CD8-positive, alpha-beta memory T cell (primary cell): ENCODE data around the gene KIF19. TPM values are rescaled to one million over a fixed set of nuclear protein-coding genes. Genes with fewer than 3 reads are reported as not detected.
A peak's percentile ranks its signal among the peaks of the same experiment; 100 is the strongest.

ENCODE experiments used
- CTCF ChIA-PET: fragments of 350-600 bp; sonication (Branson Sonifier 250); formaldehyde crosslinking; loops from one replicate; lab custom pipeline; 2021; ENCODE audit warnings: antibody characterized with exemption; lab: Charles Lee
- POLR2A ChIA-PET: fragments of 350-600 bp; sonication (Branson Sonifier 250); formaldehyde crosslinking; loops from one replicate; lab custom pipeline; 2021; ENCODE audit warnings: antibody characterized with exemption; lab: Charles Lee
- DNase-seq, 5 donors: peaks; one replicate each; pipeline versions ENCODE4 v3.0.0 to v3.0.0-alpha.2; 2020 to 2022; ENCODE audit warnings: mixed read lengths in 1 of 5
- H3K27ac ChIP-seq: one replicate; pipeline ENCODE4 v1.7.0; 2013; ENCODE audit warnings: low read depth, mild to moderate bottlenecking, low read length, moderate library complexity
- H3K27me3 ChIP-seq: 2 replicates; pipeline ENCODE4 v1.7.0; 2013; ENCODE audit warnings: low read length, mild to moderate bottlenecking; ENCODE audit not compliant: insufficient read depth, poor library complexity, severe bottlenecking
- H3K36me3 ChIP-seq: 2 replicates; pipeline ENCODE4 v1.7.0; 2013; ENCODE audit warnings: mild to moderate bottlenecking, low read length, moderate library complexity; ENCODE audit not compliant: insufficient read depth
- H3K4me1 ChIP-seq: 2 replicates; pipeline ENCODE4 v1.7.0; 2013; ENCODE audit warnings: mild to moderate bottlenecking, low read length, moderate library complexity; ENCODE audit not compliant: insufficient read depth
- H3K4me3 ChIP-seq: 2 replicates; pipeline ENCODE4 v1.7.0; 2013; ENCODE audit warnings: mild to moderate bottlenecking, low read length
- H3K9me3 ChIP-seq: 2 replicates; pipeline ENCODE4 v1.7.0; 2013; ENCODE audit warnings: mild to moderate bottlenecking, low read length
- H3K27ac Mint-ChIP-seq, 8 donors: one replicate each; pipeline ENCODE4 v1.8.0; 2020 to 2021; ENCODE audit warnings: mixed read lengths in 8 of 8, mild to moderate bottlenecking in 6 of 8, inconsistent platforms in 3 of 8, moderate library complexity in 3 of 8
- H3K27me3 Mint-ChIP-seq, 2 donors: one replicate each; pipeline ENCODE4 v1.8.0; 2020 to 2021; ENCODE audit warnings: mixed read lengths in 2 of 2, mild to moderate bottlenecking in 1 of 2, moderate library complexity in 1 of 2
- H3K36me3 Mint-ChIP-seq, 3 donors: one replicate each; pipeline ENCODE4 v1.8.0; 2020 to 2021; ENCODE audit warnings: mixed read lengths in 3 of 3, inconsistent platforms in 1 of 3, mild to moderate bottlenecking in 1 of 3
- H3K4me1 Mint-ChIP-seq, 3 donors: one replicate each; pipeline ENCODE4 v1.8.0; 2020 to 2021; ENCODE audit warnings: mixed read lengths in 3 of 3, inconsistent platforms in 1 of 3, mild to moderate bottlenecking in 1 of 3
- H3K4me3 Mint-ChIP-seq, 7 donors: one replicate each; pipeline ENCODE4 v1.8.0; 2020 to 2021; ENCODE audit warnings: mixed read lengths in 7 of 7, mild to moderate bottlenecking in 6 of 7, moderate library complexity in 4 of 7, inconsistent platforms in 2 of 7
- H3K9me3 Mint-ChIP-seq, 5 donors: one replicate each; pipeline ENCODE4 v1.8.0; 2020 to 2022; ENCODE audit warnings: mixed read lengths in 5 of 5, mild to moderate bottlenecking in 3 of 5, moderate library complexity in 2 of 5, inconsistent platforms in 1 of 5
- polyA plus RNA-seq: library from polyadenylated mRNA; unstranded; fragments of 300-500 nt; fragmentation: Illumina TruSeq; gene quantifications from one replicate; pipeline ENCODE4 v1.2.3, GENCODE V29; 2021
- total RNA-seq, 2 experiments: library from RNA; stranded (reverse); gene quantifications; one replicate each; pipeline ENCODE4 v1.2.3, GENCODE V29; 2021

The KIF19 gene
- total and polyA plus RNA-seq, 3 experiments from 2014 or later, result 0.20 to 3.4 (median 0.24) TPM

GRCh38 chr17:74334393-74335039, 8.5 kb downstream of the KIF19 start:
- ChIA-PET POLR2A (no interaction called here), CTCF (interaction anchor here (0.7 to 1.2 kb wide), 2 partner anchors 15 to 39 kb away, joined by 3 read pairs; no protein-coding TSS in a partner anchor)
- H3K27ac Mint-ChIP-seq, result peak overlapping the region in 1 of 8 donors; percentile 29
- no peak overlapping the region for H3K27ac ChIP-seq
- H3K36me3 Mint-ChIP-seq, result no peaks in the 10 kb centered on the region
- no peaks in the 10 kb centered on the region for H3K27me3 Mint-ChIP-seq
- H3K4me1 ChIP-seq, result peaks cover 6% of the 10 kb centered on the region
- no peak for DNase-seq
- no peak overlapping the region for H3K4me3 ChIP-seq
- H3K27me3 ChIP-seq, result no peaks in the 10 kb centered on the region
- no peak overlapping the region for H3K4me3 Mint-ChIP-seq
- H3K4me1 Mint-ChIP-seq, result peaks cover 2 to 14% (median 3%) of the 10 kb centered on the region in 3 donors
- H3K9me3 Mint-ChIP-seq, result no peaks in the 10 kb centered on the region
- H3K36me3 ChIP-seq, result no peaks in the 10 kb centered on the region
- no peaks in the 10 kb centered on the region for H3K9me3 ChIP-seq

DNA sequence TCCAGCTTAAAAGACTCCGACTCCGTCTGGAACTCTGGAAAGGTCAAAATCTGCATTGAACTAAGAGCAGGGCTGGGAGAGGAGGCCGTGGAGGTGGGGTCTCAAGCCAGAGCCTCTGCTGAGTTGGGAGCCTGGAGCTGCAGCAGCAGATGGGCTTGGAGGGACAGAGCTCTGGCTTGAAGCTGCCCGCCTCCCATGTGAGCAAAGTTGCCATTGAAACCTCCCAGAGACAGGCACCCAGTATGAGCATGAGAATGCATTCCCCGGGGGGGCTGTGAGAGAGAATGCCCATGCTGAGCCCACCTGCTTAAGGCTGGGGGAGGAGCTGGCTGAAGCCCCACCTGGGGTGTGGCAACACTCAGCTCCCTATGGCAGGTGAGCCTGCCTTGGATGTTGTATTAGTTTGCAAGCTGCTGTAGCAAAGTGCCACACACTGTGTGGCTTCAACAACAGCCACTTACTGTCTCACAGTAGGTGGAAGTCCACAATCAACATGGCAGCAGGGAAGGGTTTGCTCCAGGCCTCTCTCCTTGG, 9.6 kb downstream of the KIF19 start:
- peaks cover 0 to 8% (median 0%) of the 10 kb centered on the region in 3 donors for H3K4me1 Mint-ChIP-seq
- H3K27me3 Mint-ChIP-seq, result peaks cover 0 to 3% of the 10 kb centered on the region in 2 donors
- no peak overlapping the region for H3K4me3 Mint-ChIP-seq
- no peaks in the 10 kb centered on the region for H3K36me3 Mint-ChIP-seq
- no peak overlapping the region for H3K4me3 ChIP-seq
- no peak overlapping the region for H3K27ac Mint-ChIP-seq
- CTCF ChIA-PET, result interaction anchor here (0.7 to 1.6 kb wide), 3 partner anchors 14 to 124 kb away, joined by 3 to 4 read pairs (median 3); no protein-coding TSS in a partner anchor
- H3K36me3 ChIP-seq, result no peaks in the 10 kb centered on the region
- no peaks in the 10 kb centered on the region for H3K27me3 ChIP-seq
- H3K9me3 ChIP-seq, result no peaks in the 10 kb centered on the region
- H3K27ac ChIP-seq, result no peak overlapping the region
- POLR2A ChIA-PET, result no interaction called here
- no peaks in the 10 kb centered on the region for H3K9me3 Mint-ChIP-seq
- no peak for DNase-seq
- H3K4me1 ChIP-seq, result no peaks in the 10 kb centered on the region

DNA sequence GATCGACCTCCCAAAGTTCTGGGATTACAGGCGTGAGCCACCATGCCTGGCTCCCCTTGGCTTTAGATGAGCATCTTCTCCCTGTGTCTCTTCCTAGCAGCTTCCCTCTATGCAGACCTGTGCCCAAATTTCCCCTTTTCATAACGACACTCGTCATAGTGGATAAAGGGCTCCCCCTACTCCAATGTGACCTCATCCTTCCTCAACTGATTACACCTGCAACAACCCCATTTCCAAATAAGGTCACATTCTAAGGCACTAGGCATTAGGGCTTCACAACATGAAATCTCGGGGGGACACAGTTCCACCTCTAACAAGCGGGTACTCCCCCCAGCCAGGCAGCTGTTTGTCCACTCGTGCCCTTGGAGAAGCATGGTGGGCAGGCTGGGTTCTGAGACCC, 10.3 kb downstream of the KIF19 start:
- no peaks in the 10 kb centered on the region for H3K36me3 Mint-ChIP-seq
- H3K9me3 Mint-ChIP-seq, result no peaks in the 10 kb centered on the region
- Histone ChIP-seq H3K27me3 (no peaks in the 10 kb centered on the region), H3K4me3 (no peak overlapping the region), H3K4me1 (no peaks in the 10 kb centered on the region), H3K36me3 (no peaks in the 10 kb centered on the region), H3K27ac (no peak overlapping the region), H3K9me3 (no peaks in the 10 kb centered on the region)
- no peak overlapping the region for H3K27ac Mint-ChIP-seq
- no peak overlapping the region for H3K4me3 Mint-ChIP-seq
- ChIA-PET CTCF (interaction anchor here (0.7 to 1.6 kb wide), 2 partner anchors 15 to 125 kb away, joined by 3 to 4 read pairs; no protein-coding TSS in a partner anchor), POLR2A (no interaction called here)
- peaks cover 0 to 8% (median 0%) of the 10 kb centered on the region in 3 donors for H3K4me1 Mint-ChIP-seq
- no peak for DNase-seq
- peaks cover 2 to 3% of the 10 kb centered on the region in 2 donors for H3K27me3 Mint-ChIP-seq

- peaks cover 2 to 3% of the 10 kb centered on the region in 2 donors for H3K27me3 Mint-ChIP-seq
- POLR2A ChIA-PET, result no interaction called here
- peaks cover 0 to 8% (median 0%) of the 10 kb centered on the region in 3 donors for H3K4me1 Mint-ChIP-seq
- DNase-seq, result no peak
- H3K36me3 Mint-ChIP-seq, result no peaks in the 10 kb centered on the region
- CTCF ChIA-PET, result no interaction called here
- no peaks in the 10 kb centered on the region for H3K9me3 Mint-ChIP-seq
- Histone ChIP-seq H3K36me3 (no peaks in the 10 kb centered on the region), H3K27ac (no peak overlapping the region), H3K4me1 (no peaks in the 10 kb centered on the region), H3K27me3 (no peaks in the 10 kb centered on the region), H3K9me3 (no peaks in the 10 kb centered on the region), H3K4me3 (no peak overlapping the region)
- no peak overlapping the region for H3K4me3 Mint-ChIP-seq
- no peak overlapping the region for H3K27ac Mint-ChIP-seq
Measured at GRCh38 chr17:74337834-74338500, 11.9 kb downstream of the KIF19 start.

DNA sequence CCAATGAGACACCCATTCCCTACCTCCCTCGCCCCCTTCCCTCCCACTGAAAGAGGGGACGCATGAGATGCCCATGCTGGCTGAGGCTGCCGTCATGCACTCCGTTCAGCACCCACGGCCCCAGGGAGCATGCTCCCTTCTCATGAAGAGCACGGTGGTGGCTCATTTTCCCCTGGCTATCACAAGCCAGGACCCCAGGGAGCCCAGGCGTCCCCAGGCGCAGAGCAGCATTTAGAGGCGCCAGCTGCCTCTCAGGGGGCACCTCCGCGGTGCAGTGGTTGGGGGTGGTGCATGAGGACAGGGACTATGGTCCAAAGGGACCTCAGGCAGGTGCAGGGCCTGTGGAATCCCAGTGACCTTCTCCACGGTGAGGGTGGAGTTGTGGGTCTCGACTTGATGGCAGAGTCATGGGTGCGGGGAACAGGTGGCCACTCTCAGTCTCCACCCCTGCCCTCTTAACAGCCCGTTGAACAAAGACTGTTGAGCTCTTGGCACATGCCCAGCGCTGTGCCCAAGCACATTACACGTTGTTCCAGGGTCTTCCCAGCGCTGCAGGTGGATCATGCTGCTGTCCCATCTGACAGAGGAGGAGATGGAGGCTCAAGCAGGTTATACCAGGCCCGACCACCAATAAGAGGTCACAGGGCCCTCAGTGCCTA, 13.6 kb downstream of the KIF19 start:
- Histone ChIP-seq H3K4me3 (no peak overlapping the region), H3K27ac (no peak overlapping the region), H3K27me3 (no peaks in the 10 kb centered on the region), H3K36me3 (no peaks in the 10 kb centered on the region), H3K9me3 (no peaks in the 10 kb centered on the region), H3K4me1 (no peaks in the 10 kb centered on the region)
- Mint-ChIP-seq H3K4me3 (no peak overlapping the region), H3K9me3 (no peaks in the 10 kb centered on the region), H3K4me1 (peaks cover 0 to 4% (median 0%) of the 10 kb centered on the region in 3 donors), H3K27me3 (peaks cover 3 to 5% of the 10 kb centered on the region in 2 donors), H3K36me3 (no peaks in the 10 kb centered on the region), H3K27ac (no peak overlapping the region)
- ChIA-PET CTCF (no interaction called here), POLR2A (no interaction called here)
- no peak for DNase-seq

DNA sequence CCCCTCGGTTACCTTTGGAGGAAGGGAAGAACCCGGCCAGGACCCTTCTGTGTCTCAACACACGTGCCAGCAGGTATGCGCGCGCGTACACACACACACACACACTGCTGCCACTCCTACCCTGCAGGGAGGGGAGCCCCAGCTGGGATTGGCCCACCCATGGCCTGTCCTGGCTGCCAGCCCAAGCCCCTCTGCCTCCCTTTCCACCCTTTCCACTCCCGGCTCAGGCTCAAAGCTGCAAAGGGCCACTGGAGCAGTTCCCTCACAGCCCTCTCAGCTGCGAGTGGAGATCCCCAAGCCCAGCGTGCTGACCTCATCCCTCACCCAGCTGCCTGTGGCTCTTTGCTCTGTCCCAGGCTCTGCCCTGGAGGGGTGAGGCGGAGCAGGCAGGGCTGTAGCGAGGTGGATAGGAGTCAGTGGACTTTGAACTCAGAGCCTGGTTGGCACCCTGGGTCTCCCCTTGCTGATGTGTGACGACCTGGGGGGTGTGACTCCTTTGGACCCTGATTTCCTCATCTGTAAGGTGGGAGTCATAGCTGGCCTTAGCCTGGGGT, 14.5 kb downstream of the KIF19 start:
- H3K27me3 Mint-ChIP-seq, result peaks cover 3 to 5% of the 10 kb centered on the region in 2 donors
- no peak for DNase-seq
- ChIA-PET CTCF (no interaction called here), POLR2A (no interaction called here)
- no peaks in the 10 kb centered on the region for H3K36me3 ChIP-seq
- H3K27ac ChIP-seq, result no peak overlapping the region
- H3K27ac Mint-ChIP-seq, result peak overlapping the region in 1 of 8 donors; percentile 40
- H3K9me3 ChIP-seq, result no peaks in the 10 kb centered on the region
- no peaks in the 10 kb centered on the region for H3K27me3 ChIP-seq
- H3K4me1 Mint-ChIP-seq, result no peaks in the 10 kb centered on the region
- H3K4me3 ChIP-seq, result no peak overlapping the region
- no peaks in the 10 kb centered on the region for H3K4me1 ChIP-seq
- no peaks in the 10 kb centered on the region for H3K9me3 Mint-ChIP-seq
- no peak overlapping the region for H3K4me3 Mint-ChIP-seq
- H3K36me3 Mint-ChIP-seq, result no peaks in the 10 kb centered on the region

DNA sequence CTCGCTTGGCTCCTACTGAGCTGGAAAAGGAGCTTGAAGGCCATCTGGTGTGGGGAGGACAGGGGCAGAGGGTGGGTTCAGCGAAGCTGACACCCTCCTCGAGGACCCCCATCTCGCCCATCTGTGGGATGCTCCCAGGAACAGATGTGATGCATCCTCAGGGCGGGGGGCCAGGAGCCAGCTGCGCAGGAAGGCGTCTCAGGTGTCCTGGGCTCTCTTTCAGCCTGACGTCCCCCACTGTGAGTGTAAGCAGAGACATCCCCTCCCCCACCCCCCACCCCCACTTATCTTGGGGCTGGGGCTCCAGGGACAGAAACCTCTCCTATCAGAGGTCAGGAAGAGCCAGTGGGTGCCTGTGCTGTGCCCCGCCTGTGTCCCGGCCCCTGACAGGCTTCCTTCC, 16.2 kb downstream of the KIF19 start:
- Histone ChIP-seq H3K27me3 (no peaks in the 10 kb centered on the region), H3K36me3 (no peaks in the 10 kb centered on the region), H3K4me3 (no peak overlapping the region), H3K9me3 (no peaks in the 10 kb centered on the region), H3K4me1 (no peaks in the 10 kb centered on the region), H3K27ac (no peak overlapping the region)
- CTCF ChIA-PET, result no interaction called here
- Mint-ChIP-seq H3K27me3 (peaks cover 3 to 5% of the 10 kb centered on the region in 2 donors), H3K4me1 (no peaks in the 10 kb centered on the region), H3K36me3 (no peaks in the 10 kb centered on the region), H3K27ac (peak overlapping the region in 1 of 8 donors; percentile 92), H3K4me3 (no peak overlapping the region), H3K9me3 (no peaks in the 10 kb centered on the region)
- POLR2A ChIA-PET, result no interaction called here
- no peak for DNase-seq
